ENCODE measurements around the gene PIK3R1.

PIK3R1 gene

GRCh38 chr5:68299575-68299974 is 84.0 kb downstream of the PIK3R1 start:
- DNase-seq, result no peak

GRCh38 chr5:68303038-68303738 is 87.6 kb downstream of the PIK3R1 start:
- DNase-seq, result no peak

GRCh38 chr5:68303754-68304420 is 88.3 kb downstream of the PIK3R1 start:
- no peak for DNase-seq

DNA sequence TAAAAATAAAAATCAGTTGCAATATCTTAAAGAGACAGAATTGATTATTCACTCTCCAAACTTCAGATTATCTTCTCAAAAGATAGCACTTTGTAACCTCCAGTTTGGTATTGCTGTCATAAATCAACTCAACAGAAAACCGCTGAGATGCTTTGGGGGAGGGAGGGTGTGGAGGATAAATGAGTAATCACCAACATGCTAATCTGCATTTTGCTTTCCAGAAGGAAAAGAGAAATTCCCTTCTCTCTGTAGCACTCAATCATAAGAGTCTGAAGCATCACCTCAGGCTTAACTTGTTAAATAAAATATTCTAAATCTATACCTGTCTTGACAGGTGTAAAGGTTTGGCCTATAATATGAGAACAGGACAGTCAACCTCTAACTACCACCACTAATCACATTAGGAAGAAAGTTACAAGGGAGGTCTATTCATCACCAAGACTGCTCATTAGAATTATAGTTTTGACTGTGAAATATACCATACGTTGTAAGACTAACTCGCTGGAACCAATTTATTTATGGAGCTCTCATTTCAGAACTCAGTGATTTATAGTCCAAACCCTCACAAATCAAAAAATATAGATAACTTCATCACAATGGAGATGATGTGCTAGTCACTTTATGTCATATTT is 89.0 kb downstream of the PIK3R1 start:
- no peak for DNase-seq

GRCh38 chr5:68305223-68305870 is 89.8 kb downstream of the PIK3R1 start:
- DNase-seq, result no peak

DNA sequence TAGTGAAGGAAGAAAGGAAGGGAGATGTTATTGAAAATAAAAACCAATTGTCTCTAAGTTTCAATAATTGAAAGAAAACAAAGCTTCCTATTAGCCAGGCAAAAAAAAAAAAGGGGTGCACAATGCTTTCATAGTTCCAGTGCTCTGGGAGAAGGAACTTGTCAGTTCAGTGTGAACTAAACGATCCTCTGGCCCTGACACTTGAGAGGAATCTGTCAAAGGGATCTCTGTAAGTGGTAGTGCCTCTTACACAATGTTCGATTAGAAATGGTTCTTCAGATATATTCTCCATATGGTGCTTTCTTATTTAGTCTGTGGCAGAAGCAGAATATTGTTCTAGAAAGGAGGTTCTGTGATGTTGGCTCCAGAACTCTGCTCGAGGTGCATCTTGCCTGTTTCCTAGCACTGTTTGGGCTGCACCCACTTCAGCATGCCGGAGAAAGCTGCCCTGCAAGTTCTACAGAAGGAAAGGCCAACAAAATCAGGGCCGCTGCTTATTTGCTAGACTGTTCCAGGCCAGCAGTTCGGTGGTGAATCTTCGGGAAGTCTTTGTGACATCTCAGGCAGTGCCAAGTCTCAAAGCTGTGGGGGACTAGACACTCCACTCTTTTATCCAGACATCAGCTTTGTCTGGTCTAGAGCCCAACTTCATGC is 90.9 kb downstream of the PIK3R1 start:
- no peak for DNase-seq

DNA sequence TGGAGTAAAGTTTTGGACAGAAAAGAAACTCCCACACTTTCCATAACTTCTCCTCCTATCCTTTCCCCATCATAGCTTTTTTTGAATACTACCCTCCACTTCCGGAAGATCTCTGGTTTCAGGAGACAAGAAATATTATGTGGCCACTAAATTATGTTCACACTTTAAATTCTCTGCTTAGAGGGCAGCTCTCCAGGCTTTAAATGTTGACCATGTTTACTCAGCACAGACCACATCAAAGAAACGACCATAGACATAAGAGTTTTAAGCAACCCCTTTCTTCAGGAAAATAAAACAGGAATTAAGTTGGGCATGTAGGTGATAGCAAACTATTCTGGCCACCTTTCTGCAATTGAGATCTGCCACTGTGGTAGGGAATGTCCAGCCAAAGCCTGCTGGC is 97.8 kb downstream of the PIK3R1 start:
- DNase-seq, result no peak

- no peak for DNase-seq
These were observed 98.9 kb downstream of the PIK3R1 start for GRCh38 chr5:68314465-68314864.

DNA sequence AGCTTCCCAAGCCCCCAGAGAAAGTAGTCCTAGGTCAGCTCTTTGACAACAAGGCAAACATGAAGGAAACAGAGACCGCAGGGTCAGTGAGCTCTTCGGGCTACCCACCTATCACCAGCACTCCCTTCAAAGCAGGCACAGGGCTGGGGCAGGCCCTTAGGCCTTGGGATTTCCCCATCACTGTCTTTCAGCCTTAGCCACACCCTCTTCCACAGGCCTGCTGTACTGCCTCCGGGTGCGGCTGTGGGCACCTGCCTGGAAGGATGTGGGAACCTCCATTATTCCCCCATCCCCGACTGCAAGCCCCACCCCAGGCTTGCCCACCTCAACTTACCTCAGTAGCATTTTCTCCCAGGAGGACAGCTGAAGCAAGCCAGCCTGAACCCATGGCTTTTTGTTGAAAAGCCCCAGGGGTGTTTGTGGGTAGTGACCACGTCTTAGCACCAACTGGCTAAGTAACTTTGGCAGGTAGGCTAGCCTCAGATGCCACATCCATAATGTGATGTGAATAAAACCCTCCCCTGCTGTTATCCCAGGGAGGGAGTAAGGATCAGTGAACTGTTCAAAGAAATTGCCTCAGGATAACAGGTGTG is 100.2 kb downstream of the PIK3R1 start:
- DNase-seq, result no peak

DNA sequence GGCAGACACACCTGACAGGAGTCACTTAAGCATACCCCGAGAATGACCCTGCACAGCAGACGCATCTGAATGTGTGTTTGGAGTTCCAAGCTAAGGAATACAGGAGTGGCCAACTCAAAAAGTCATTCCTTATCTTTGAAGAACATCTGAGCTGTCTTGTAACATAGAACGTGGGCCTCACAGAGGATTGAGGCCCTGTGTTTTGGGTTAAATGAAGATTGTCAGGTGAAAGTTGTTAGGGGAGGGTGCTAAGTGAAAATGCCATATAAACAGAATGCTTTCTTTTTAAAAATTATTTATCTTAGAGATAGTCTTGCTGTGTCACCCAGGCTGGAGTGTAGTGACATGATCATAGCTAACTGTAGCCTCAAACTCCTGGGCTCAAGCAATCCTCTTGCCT is 100.9 kb downstream of the PIK3R1 start:
- DNase-seq, result no peak

DNA sequence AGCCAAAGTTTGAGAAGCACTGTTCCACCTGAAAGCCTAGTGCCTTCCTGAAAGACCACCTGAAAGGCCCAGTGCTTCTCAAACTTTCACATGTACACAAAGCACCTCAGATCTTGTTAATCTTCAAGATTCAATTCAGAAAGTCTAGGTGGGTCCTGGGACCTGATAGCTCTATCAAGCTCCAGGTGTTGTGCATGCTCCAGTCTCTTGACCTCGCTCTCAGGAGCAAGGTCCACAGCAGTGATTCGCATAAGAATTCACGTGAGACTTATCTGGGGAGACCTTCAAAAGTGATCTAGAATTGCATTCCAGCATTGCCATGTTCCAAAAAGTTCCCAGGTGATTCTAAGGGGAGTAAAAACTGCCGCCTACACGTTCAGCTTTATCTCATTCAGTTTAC is 102.1 kb downstream of the PIK3R1 start:
- DNase-seq, result no peak

DNA sequence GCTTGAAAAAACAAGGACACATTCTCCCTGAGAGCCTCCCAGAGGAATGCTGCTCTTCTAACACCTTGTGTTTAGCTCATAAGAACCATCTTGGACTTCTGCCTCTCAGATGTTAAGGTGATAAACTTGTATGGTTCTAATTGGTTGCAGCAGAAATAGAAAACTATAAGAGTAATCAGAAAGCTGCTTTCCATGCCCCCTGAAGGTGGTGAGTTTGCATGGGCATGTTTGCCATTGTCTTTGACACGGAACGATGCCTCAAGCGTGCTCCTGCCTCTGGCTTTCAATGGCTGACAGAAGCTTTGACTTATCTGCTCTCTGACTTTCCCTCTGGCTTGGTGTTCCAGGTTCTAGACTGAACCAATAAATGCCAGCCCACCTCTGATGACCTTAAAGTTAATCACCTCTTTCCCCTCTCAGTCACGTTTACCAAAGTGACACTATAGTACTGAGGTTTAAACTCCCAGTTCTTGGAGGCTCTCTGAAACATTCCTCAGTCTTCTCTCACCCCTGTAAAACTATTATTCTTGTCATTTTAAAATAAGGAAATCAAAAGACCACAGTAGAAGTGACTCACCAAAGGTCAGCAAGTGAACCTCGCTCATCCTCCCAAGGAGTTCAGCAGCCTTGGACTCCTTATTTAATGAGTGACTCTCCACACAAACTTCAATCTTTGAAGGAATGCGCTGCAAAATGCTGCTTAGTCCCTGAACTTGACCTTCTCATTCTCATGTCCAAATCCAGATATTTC is 103.6 kb downstream of the PIK3R1 start:
- DNase-seq, result no peak

GRCh38 chr5:68319706-68320412 is 104.3 kb downstream of the PIK3R1 start:
- DNase-seq, result no peak

DNA sequence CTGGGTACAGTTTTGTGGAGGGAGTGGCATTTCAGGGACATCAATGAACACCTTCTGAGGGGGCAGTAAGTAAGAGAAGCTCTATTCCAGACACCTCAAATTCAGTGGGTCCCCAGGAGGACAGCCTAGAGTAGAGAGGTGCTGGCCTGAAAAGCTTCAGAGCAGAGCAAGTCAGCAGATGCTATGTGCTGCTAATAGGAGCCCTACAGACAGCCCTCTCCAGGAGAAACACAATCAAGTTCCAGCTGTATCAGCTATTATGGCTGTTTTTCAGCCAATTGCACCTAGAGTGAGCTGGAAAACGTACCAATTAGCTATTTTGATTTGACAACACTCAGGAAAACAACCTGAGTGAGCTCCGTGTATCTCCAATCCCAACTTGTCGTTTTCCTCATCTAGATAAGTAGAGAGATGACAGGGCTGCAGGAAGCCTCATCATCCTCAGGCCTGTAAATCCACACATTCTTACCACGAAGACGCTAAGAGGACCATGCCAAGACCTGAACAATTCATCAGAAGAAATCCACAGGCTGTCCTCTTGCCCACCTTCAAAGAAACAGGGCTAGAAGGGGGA is 104.9 kb downstream of the PIK3R1 start:
- DNase-seq, result no peak

- no peak for DNase-seq
These were observed 109.6 kb downstream of the PIK3R1 start for GRCh38 chr5:68325065-68325580.

- no peak for DNase-seq
These were observed 114.1 kb downstream of the PIK3R1 start for GRCh38 chr5:68329554-68330255.

DNA sequence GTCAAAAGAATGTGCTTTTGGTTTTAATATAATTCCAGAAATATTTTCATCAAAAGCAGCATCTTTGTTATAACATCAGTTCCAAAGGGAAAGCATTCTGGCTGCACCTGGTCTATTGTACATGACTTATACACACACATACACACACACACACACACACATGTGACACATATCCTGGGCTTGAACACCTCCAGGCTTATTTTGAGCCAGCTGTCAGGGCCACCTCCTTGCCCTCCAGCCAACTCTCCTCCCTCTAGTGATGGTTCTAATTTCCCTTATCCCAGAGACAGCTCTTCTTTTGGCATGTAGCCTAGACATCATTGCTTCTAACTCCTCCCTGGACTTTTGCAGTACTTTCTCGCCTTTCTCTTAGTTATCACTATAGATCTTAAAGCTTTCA is 115.0 kb downstream of the PIK3R1 start:
- no peak for DNase-seq

GRCh38 chr5:68331192-68332079 is 115.9 kb downstream of the PIK3R1 start:
- no peak for DNase-seq

DNA sequence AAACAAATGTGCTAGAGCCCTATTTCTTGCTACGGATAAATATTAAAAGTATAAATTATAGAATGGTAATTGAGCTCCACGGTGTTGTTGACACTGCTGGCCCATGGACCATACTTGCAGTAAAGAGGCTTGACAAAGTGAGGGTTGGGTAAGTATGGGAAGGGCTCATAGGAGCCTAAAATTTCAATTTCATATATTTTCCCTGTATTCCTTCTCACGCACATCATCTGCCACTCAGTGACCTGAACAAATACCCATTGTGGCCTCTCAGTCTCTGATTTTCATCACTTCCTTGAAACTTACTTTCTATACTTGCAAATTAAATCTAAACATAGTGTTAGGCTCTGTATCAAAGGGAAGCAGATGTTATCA is 116.5 kb downstream of the PIK3R1 start:
- no peak for DNase-seq
